OCI-LY1 (cell line): ENCODE measurements around the gene ZNF610.

ENCODE experiments used
- EZH2 ChIP-seq: fragments of 200-600 bp; sonication (generic), shearing (Covaris generic); IDR thresholded peaks from 2 replicates; pipeline ENCODE4 v1.8.0; 2017; ENCODE audit warnings: borderline replicate concordance, mixed run types, mild to moderate bottlenecking, antibody characterized with exemption, low read length, moderate library complexity, mixed read lengths
- TF ChIP-seq, protein P1 (sequence below): fragments of 200-600 bp; sonication (generic), shearing (Covaris generic); IDR thresholded peaks from 2 replicates; pipeline ENCODE4 v1.5.1; 2017; ENCODE audit warnings: mild to moderate bottlenecking, antibody characterized with exemption, low read length, moderate library complexity, mixed read lengths

DNA sequence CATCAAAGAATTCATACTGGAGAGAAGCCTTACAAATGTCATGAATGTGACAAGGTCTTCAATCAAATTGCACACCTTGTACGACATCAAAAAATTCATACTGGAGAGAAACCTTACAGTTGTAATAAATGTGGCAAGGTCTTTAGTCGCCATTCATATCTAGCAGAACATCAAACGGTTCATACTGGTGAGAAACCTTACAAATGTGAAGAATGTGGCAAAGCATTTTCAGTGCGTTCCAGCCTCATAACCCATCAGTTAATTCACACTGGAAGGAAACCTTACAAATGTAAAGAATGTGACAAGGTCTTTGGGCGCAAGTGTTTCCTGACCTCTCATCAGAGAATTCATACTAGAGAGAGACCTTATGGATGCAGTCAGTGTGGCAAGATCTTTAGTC, 79.7 kb downstream of the ZNF610 start:
- TF ChIP-seq, protein P1, sequence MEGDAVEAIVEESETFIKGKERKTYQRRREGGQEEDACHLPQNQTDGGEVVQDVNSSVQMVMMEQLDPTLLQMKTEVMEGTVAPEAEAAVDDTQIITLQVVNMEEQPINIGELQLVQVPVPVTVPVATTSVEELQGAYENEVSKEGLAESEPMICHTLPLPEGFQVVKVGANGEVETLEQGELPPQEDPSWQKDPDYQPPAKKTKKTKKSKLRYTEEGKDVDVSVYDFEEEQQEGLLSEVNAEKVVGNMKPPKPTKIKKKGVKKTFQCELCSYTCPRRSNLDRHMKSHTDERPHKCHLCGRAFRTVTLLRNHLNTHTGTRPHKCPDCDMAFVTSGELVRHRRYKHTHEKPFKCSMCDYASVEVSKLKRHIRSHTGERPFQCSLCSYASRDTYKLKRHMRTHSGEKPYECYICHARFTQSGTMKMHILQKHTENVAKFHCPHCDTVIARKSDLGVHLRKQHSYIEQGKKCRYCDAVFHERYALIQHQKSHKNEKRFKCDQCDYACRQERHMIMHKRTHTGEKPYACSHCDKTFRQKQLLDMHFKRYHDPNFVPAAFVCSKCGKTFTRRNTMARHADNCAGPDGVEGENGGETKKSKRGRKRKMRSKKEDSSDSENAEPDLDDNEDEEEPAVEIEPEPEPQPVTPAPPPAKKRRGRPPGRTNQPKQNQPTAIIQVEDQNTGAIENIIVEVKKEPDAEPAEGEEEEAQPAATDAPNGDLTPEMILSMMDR: no peak
- TF ChIP-seq EZH2: no peak
